22Rv1 (cell line): Measurements from ENCODE around the gene VPS26B.

Source experiments
- CTCF ChIP-seq: fragments of 450-650 bp; IDR thresholded peaks from 2 replicates; pipeline ENCODE4 v1.5.1; 2017; ENCODE audit warnings: mild to moderate bottlenecking
- ZFX ChIP-seq: fragments of 450-650 bp; IDR thresholded peaks from 2 replicates; pipeline ENCODE4 v1.6.1; 2017; ENCODE audit warnings: antibody characterized with exemption, borderline replicate concordance

- TF ChIP-seq ZFX (no peak), CTCF (peak; percentile 72)
Measured at GRCh38 chr11:134261626-134262488, 37.4 kb downstream of the VPS26B start.
